GDM1 (cell line): Measurements from ENCODE around the gene TMCC1.
"Not testable (repeated sequence)": the region's sequence is repeated elsewhere in the genome, so short reads cannot be mapped to it uniquely, and the experiment has no call there.

Experiments
- DNase-seq: peaks from one replicate; lab custom pipeline; 2025; lab: John Stamatoyannopoulos, UW

The TMCC1 gene

GRCh38 chr3:129893581-129894070 lies at the start of gene TMCC1:
TMCC1 (minus strand) TSS chr3:129893711.
- peak; percentile 89 for DNase-seq

DNA sequence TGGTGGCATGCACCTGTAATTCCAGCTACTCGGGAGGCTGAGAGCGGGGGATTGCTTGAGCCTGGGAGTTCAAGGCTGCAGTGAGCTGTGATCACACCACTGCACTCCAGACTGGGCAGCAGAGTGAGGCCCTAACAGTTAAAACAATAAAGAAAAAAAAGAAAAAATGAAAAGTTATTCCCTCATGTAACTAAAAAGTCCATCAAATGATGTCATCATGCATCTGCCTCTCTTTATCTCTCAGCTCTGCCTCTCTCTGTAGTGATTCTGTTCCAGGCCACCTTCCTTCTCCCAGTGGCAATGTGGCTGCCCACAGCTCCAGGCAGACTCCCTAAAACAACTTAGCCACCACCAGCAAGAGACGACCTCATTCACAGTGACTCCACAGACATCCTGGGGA lies 49.5 kb upstream of the TMCC1 start:
- DNase-seq: no peak

- DNase-seq: peak; percentile 68
Measured at GRCh38 chr3:129942296-129942695, 48.8 kb upstream of the TMCC1 start.

- DNase-seq: no peak
Measured at GRCh38 chr3:129940086-129940485, 46.6 kb upstream of the TMCC1 start.

DNA sequence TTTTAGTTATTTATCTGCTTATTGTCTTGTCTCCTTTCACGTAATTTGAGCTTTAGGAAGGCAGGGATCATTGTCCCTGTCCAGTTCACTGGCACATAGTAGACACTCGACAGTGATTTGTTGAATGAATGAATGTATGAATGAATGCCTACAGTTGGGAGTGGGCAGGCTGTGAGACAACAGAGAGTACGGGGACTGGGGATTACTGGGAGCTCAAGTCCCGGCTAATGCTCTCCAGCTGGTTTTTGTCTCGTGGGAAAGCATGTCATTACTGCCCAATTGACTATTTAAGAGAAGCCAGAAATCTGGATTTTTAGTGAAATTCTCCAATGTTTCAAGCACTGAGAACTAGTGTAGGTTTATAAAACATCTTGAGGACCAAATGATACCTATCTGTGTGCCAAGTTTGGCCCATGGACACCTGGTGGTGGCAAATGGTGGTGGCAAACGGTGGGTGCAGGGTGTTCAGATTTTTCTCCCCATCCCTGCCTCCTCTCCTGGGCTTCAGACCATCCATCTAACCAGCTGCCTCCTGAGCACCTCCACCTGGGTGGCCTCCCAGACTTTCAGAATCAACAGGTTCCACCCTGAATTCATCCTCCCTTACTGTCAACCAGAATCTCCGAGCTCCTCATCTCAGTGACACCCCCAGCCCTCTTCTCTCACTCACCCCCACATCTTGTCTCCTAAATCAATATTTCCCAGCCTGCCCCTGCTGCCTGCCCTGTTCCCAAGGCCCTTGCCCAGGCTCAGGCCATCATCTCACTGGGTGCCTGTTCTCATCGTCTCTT lies 44.8 kb upstream of the TMCC1 start:
- DNase-seq: no peak

GRCh38 chr3:129937717-129938116 lies 44.2 kb upstream of the TMCC1 start:
- DNase-seq: no peak

- no peak for DNase-seq
Measured at GRCh38 chr3:129936757-129937156, 43.2 kb upstream of the TMCC1 start.

GRCh38 chr3:129934234-129935123 lies 41.0 kb upstream of the TMCC1 start:
- DNase-seq: no peak

DNA sequence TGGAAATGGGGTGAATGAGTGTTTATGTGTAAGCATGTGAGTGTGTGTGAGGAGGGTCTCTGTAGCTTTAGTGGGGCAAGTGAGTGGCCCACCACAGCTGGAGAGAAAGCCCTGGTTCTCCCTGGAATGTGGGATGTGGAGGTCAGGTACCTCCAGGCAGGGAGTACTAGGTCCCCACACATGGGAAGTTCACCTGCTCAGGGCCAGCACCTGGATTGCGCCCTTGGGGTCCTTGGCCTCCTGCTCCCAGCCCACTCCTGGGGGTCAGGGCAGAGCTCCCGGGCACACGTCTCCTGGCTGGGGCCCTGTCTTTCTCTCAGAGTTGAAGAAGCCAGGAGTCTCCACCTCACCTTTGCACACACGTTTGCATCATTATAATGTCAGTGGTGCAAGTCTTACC lies 40.0 kb upstream of the TMCC1 start:
- DNase-seq: no peak

DNA sequence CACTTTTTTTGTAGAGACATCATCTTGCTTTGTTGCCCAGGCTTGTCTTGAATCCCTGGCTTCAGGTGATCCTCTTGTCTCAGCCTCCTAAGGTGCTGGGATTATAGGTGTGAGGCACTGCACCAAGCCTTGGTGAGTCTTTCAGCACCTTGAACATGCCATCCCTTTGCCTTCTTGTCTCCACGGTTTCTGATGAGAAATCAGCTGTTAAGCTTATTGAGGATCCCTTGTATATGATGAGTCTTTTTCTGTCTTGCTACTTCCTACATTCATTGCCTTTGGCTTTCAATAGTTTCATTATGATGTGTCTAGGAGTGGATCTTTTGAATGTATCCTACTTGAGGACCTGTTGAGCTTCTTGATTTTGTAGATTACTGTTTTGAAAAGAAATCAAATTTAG lies 35.9 kb upstream of the TMCC1 start:
- DNase-seq: no peak

DNA sequence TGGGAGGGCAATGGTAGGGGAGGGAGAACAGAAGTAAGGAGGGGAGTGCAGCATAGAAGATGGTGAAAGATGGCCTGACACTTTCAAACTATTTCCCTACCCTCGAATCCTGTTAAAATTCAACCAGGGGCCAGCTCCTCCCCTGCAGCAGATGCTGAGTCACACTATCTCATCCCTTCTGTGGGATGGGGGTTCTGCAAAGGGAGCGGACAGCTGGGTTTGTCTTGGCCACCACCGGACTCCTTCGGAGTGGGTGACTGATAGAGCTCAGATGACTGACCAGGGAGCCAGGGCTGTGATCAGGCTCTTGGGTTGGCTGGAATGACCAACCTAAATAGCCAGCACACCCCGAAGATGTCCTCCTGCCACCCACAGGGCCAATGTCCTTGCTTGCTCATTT lies 33.6 kb upstream of the TMCC1 start:
- DNase-seq: no peak

GRCh38 chr3:129919806-129920205 lies 26.3 kb upstream of the TMCC1 start:
- DNase-seq: no peak

DNA sequence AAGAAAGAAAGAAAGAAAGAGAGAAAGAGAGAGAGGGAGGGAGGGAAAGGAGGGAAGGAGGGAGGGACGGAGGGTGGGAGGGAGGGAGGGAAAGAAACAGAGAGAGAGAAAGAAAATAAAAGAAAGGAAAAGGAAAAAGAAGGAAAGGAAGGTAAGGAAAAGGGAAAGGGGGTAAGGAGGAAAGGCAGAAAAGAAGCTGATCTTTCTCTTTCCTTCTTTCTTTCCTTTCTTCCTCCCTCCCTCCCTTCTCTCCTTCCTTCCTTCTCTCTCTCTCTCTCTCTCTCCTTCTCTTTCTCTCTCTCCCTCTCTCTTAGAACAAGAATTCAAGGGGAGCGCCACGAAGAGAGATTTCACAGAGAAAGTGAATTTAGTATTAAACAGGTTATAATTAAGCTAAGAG lies 25.8 kb upstream of the TMCC1 start:
- no peak for DNase-seq

- DNase-seq: no peak
Measured at GRCh38 chr3:129918461-129918860, 24.9 kb upstream of the TMCC1 start.

- no peak for DNase-seq
Measured at GRCh38 chr3:129917423-129918007, 24.0 kb upstream of the TMCC1 start.

GRCh38 chr3:129913618-129914017 lies 20.1 kb upstream of the TMCC1 start:
- no peak for DNase-seq

DNA sequence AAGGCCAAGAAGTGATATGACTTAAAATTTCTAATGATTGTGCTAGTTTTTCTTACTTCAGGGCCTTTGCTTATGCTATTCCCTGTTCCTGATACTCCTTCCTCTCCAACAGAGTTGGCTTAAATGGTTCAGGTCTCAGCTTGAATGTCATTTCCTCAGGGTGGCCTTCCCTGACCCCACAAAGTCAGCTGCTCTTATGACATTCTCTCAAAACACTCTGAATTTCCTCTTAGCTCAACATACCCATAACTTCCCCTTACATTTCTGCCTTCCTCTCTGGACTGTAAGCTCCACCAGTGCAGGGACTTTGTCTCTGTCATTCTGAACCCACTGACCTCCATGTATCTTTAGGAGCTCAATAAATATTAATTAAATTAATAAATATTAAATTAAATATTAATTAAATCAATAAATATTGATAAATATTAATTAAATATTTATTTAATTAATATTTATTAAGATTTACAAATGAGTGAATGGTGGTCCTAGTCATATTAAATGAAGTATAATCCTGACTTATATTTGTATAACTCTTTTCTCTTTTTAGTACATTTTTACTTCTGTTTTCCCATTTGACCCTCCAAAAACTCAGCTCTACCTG lies 17.9 kb upstream of the TMCC1 start:
- peak; percentile 71 for DNase-seq

GRCh38 chr3:129909235-129909634 lies 15.7 kb upstream of the TMCC1 start:
- DNase-seq: not testable (repeated sequence)

DNA sequence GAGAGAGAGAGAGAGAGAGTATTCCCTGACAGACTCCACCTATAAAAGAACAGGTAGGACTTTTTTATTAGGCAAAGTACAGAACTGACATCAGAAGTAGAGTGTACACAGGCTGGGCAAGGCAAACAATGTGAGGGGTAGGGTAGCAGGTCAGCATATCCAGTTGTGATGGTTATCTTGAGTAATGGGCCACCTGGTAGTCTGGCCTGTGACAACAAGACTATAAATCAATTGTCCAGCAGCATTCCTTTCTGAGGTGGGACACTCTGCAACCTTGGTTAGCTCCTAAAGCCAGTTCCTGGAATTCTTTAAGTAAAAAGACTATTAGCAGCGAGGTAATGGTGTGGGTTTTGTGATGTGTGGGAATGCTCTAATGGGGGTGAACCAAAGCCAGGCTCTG lies 14.9 kb upstream of the TMCC1 start:
- DNase-seq: no peak

DNA sequence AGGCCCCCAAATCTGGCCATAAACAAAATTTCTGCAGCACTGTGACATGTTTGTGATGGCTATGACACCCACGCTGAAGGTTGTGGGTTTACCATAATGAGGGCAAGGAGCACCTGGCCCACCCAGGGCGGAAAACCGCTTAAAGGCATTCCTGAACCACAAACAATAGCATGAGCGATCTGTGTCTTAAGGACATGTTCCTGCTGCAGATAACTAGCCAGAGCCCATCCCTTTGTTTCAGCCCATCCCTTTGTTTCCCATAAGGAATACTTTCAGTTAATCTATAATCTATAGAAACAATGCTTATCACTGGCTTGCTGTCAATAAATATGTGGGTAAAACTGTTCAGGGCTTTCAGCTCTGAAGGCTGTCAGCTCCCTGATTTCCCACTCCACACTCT lies 7.8 kb upstream of the TMCC1 start:
- DNase-seq: not testable (repeated sequence)

GRCh38 chr3:129897026-129897425 lies 3.5 kb upstream of the TMCC1 start:
- no peak for DNase-seq
